OCI-LY1 (cell line): ENCODE results near the gene GNG11.

Experiments
- CTCF ChIP-seq: fragments of 200-600 bp; sonication (generic), shearing (Covaris generic); IDR thresholded peaks from 2 replicates; pipeline ENCODE4 v1.5.1; 2017; ENCODE audit warnings: mild to moderate bottlenecking, antibody characterized with exemption, low read length, moderate library complexity, mixed read lengths
- EZH2 ChIP-seq: fragments of 200-600 bp; sonication (generic), shearing (Covaris generic); IDR thresholded peaks from 2 replicates; pipeline ENCODE4 v1.8.0; 2017; ENCODE audit warnings: borderline replicate concordance, mixed run types, mild to moderate bottlenecking, antibody characterized with exemption, low read length, moderate library complexity, mixed read lengths

DNA sequence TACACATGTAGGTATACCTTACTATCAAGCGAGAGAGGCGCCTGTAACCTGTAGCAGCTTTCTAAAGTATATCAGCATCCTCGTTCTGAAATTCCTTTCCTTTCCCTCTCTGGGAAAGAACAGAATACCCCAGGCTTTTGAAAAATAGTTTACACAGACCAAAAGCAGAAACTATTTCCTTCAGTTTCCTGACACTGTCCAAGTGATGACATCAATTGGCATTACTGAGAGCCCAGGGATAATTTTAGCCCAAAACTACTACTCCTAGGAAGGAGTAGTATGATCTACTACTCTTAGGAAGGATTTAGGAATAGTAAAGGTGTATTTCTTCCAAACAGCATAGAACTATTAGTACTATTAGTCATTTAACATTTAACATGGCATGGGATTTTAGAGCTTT lies 6.0 kb downstream of the GNG11 start:
- TF ChIP-seq EZH2 (no peak), CTCF (no peak)
